H9 (cell line): ENCODE data around the gene RBM45. TPM values are rescaled to one million over a fixed set of nuclear protein-coding genes. Genes with fewer than 3 reads are reported as not detected.

ENCODE experiments used
- DNase-seq: peaks from one replicate; pipeline ENCODE4 v3.0.0-alpha.2; 2017
- H2AFZ ChIP-seq: one replicate; pipeline ENCODE4 v1.6.1; 2013; ENCODE audit warnings: mild to moderate bottlenecking, low read length, control low read depth, moderate library complexity
- H2AK5ac ChIP-seq: 2 replicates; pipeline ENCODE4 v1.6.1; 2013; ENCODE audit warnings: low read length, control low read depth, mixed read lengths; ENCODE audit not compliant: insufficient read length
- H2BK120ac ChIP-seq: one replicate; pipeline ENCODE4 v1.6.1; 2013; ENCODE audit warnings: low read depth, mild to moderate bottlenecking, low read length, control low read depth, inconsistent platforms; ENCODE audit not compliant: poor library complexity, severe bottlenecking
- H2BK12ac ChIP-seq: 2 replicates; pipeline ENCODE4 v1.6.1; 2013; ENCODE audit warnings: low read length, control low read depth, mixed read lengths, low read depth; ENCODE audit not compliant: insufficient read length
- H2BK15ac ChIP-seq: 2 replicates; pipeline ENCODE4 v1.6.1; 2013; ENCODE audit warnings: low read depth, low read length, control low read depth
- H2BK20ac ChIP-seq: one replicate; pipeline ENCODE4 v1.6.1; 2013; ENCODE audit warnings: low read depth, mild to moderate bottlenecking, low read length, control low read depth, inconsistent platforms; ENCODE audit not compliant: poor library complexity, severe bottlenecking
- H2BK5ac ChIP-seq: 2 replicates; pipeline ENCODE4 v1.6.1; 2013; ENCODE audit warnings: low read length, control low read depth, mixed read lengths; ENCODE audit not compliant: insufficient read length
- H3K14ac ChIP-seq: 2 replicates; pipeline ENCODE4 v1.6.1; 2013; ENCODE audit warnings: low read length, control low read depth; ENCODE audit not compliant: insufficient read depth
- H3K18ac ChIP-seq: 2 replicates; pipeline ENCODE4 v1.6.1; 2013; ENCODE audit warnings: low read depth, mild to moderate bottlenecking, mixed read lengths, low read length, control low read depth; ENCODE audit not compliant: insufficient read length
- H3K23ac ChIP-seq: 2 replicates; pipeline ENCODE4 v1.6.1; 2013; ENCODE audit warnings: low read length, control low read depth, mixed read lengths, low read depth; ENCODE audit not compliant: insufficient read length
- H3K23me2 ChIP-seq: 2 replicates; pipeline ENCODE4 v1.6.1; 2013; ENCODE audit warnings: low read depth, mild to moderate bottlenecking, mixed read lengths, low read length, control low read depth; ENCODE audit not compliant: insufficient read length, poor library complexity, severe bottlenecking
- H3K27ac ChIP-seq: 2 replicates; pipeline ENCODE4 v1.5.1; 2013; ENCODE audit warnings: low read length, control low read depth, mixed read lengths, low read depth; ENCODE audit not compliant: insufficient read length
- H3K27me3 ChIP-seq: 2 replicates; pipeline ENCODE4 v1.6.1; 2013; ENCODE audit warnings: low read length, control low read depth, inconsistent platforms; ENCODE audit not compliant: insufficient read depth
- H3K4ac ChIP-seq: 2 replicates; pipeline ENCODE4 v1.6.1; 2013; ENCODE audit warnings: low read depth, mild to moderate bottlenecking, control low read depth, inconsistent platforms, low read length, moderate library complexity
- H3K4me1 ChIP-seq: 2 replicates; pipeline ENCODE4 v1.6.1; 2013; ENCODE audit warnings: low read length, control low read depth, inconsistent platforms; ENCODE audit not compliant: insufficient read depth
- H3K4me2 ChIP-seq: 2 replicates; pipeline ENCODE4 v1.6.1; 2013; ENCODE audit warnings: low read length, control low read depth, mixed read lengths; ENCODE audit not compliant: insufficient read length, insufficient read depth
- H3K56ac ChIP-seq: 2 replicates; pipeline ENCODE4 v1.6.1; 2013; ENCODE audit warnings: low read depth, mild to moderate bottlenecking, mixed read lengths, low read length, control low read depth; ENCODE audit not compliant: insufficient read length
- H3K79me1 ChIP-seq: 2 replicates; pipeline ENCODE4 v1.6.1; 2013; ENCODE audit warnings: low read depth, mild to moderate bottlenecking, moderate library complexity, low read length, control low read depth, inconsistent platforms; ENCODE audit not compliant: insufficient read depth, poor library complexity, severe bottlenecking
- H3K79me2 ChIP-seq: 2 replicates; pipeline ENCODE4 v1.6.1; 2013; ENCODE audit warnings: low read length, control low read depth, inconsistent platforms; ENCODE audit not compliant: insufficient read depth
- H3K9ac ChIP-seq: 2 replicates; pipeline ENCODE4 v1.6.1; 2013; ENCODE audit warnings: low read length, control low read depth, mixed read lengths; ENCODE audit not compliant: insufficient read length; ENCODE audit errors: extremely low read depth
- H3K9me3 ChIP-seq: one replicate; pipeline ENCODE4 v1.6.1; 2013; ENCODE audit warnings: low read depth, low read length, inconsistent platforms; ENCODE audit not compliant: control insufficient read depth
- H3T11ph ChIP-seq: one replicate; pipeline ENCODE4 v1.6.1; 2013; ENCODE audit warnings: mild to moderate bottlenecking, low read length, control low read depth, inconsistent platforms
- H4K20me1 ChIP-seq: one replicate; pipeline ENCODE4 v1.6.1; 2013; ENCODE audit not compliant: control insufficient read depth, insufficient read length, insufficient read depth
- H4K5ac ChIP-seq: 2 replicates; pipeline ENCODE4 v1.6.1; 2013; ENCODE audit warnings: low read depth, mild to moderate bottlenecking, mixed read lengths, low read length, control low read depth; ENCODE audit not compliant: insufficient read length
- H4K8ac ChIP-seq: replicated peaks from 2 replicates; pipeline ENCODE4 v1.6.1; 2013; ENCODE audit warnings: low read length, control low read depth, mixed read lengths, low read depth; ENCODE audit not compliant: insufficient read length
- H4K91ac ChIP-seq: 2 replicates; pipeline ENCODE4 v1.6.1; 2013; ENCODE audit warnings: low read depth, mild to moderate bottlenecking, moderate library complexity, mixed read lengths, low read length, control low read depth; ENCODE audit not compliant: insufficient read length
- H3K27ac Mint-ChIP-seq, 3 experiments: 2 replicates in 2 of 3; 3 replicates in 1 of 3; pipeline ENCODE4 v1.8.0; 2020 to 2021; ENCODE audit warnings: mixed read lengths in 3 of 3, mild to moderate bottlenecking in 1 of 3, moderate library complexity in 1 of 3
- H3K27me3 Mint-ChIP-seq: 2 replicates; pipeline ENCODE4 v1.8.0; 2021; ENCODE audit warnings: low read depth, mild to moderate bottlenecking, moderate library complexity, mixed read lengths
- H3K36me3 Mint-ChIP-seq, 3 experiments: 2 replicates in 2 of 3; 3 replicates in 1 of 3; pipeline ENCODE4 v1.8.0; 2020 to 2021; ENCODE audit warnings: low read depth in 3 of 3, mixed read lengths in 3 of 3; ENCODE audit not compliant: insufficient read depth in 1 of 3
- H3K4me1 Mint-ChIP-seq, 2 experiments: 2 replicates each; pipeline ENCODE4 v1.8.0; 2020; ENCODE audit warnings: mixed read lengths in 2 of 2
- H3K4me3 Mint-ChIP-seq, 2 experiments: 2 replicates in 1 of 2; 3 replicates in 1 of 2; pipeline ENCODE4 v1.8.0; 2020 to 2021; ENCODE audit warnings: mild to moderate bottlenecking in 2 of 2, mixed read lengths in 2 of 2, moderate library complexity in 1 of 2
- H3K9me3 Mint-ChIP-seq, 2 experiments: 2 replicates in 1 of 2; 3 replicates in 1 of 2; pipeline ENCODE4 v1.8.0; 2020; ENCODE audit warnings: mild to moderate bottlenecking in 2 of 2, mixed read lengths in 2 of 2, moderate library complexity in 1 of 2
- WGBS: extraction: QIAGEN DNeasy Blood & Tissue Kit; methylation state at CpG from one replicate; pipeline ENCODE4 v1.1.7; 2013; ENCODE audit warnings: missing lambda C conversion rate, low lambda C conversion rate, mixed read lengths; ENCODE audit not compliant: insufficient read length; ENCODE audit errors: extremely low coverage; 5-methylcytosine and 5-hydroxymethylcytosine counted together
- total RNA-seq: library from RNA; stranded (reverse); gene quantifications from 2 replicates; pipeline ENCODE4 v1.2.1, GENCODE V29; 2021
- TF ChIP-seq, protein P1 (sequence below): fragments of 200-600 bp; sonication (generic); conservative IDR thresholded peaks from 3 replicates; pipeline ENCODE4 v1.8.0; 2021; ENCODE audit warnings: antibody characterized with exemption, mild to moderate bottlenecking

Gene RBM45
- total RNA-seq, 1 experiment from 2014 or later = 13.9 TPM

GRCh38 chr2:178163395-178163794 is 51.2 kb downstream of the RBM45 start:
- Histone ChIP-seq H3T11ph (no peak overlapping the region), H3K4me1 (no peaks in the 10 kb centered on the region), H4K8ac (no peak overlapping the region), H4K20me1 (no peaks in the 10 kb centered on the region), H3K14ac (no peak overlapping the region), H4K91ac (no peak overlapping the region), H4K5ac (no peak overlapping the region), H3K18ac (no peak overlapping the region), H2AFZ (no peak overlapping the region), H2BK12ac (no peak overlapping the region), H3K56ac (no peak overlapping the region), H3K4me2 (no peak overlapping the region), H2AK5ac (no peak overlapping the region), H3K27me3 (no peaks in the 10 kb centered on the region), H2BK5ac (no peak overlapping the region), H3K9ac (no peak overlapping the region), H2BK15ac (no peak overlapping the region), H3K23ac (no peak overlapping the region), H3K27ac (no peak overlapping the region), H3K9me3 (no peaks in the 10 kb centered on the region), H3K79me2 (no peaks in the 10 kb centered on the region), H3K79me1 (no peaks in the 10 kb centered on the region), H3K4ac (no peak overlapping the region), H2BK20ac (no peak overlapping the region), H2BK120ac (no peak overlapping the region), H3K23me2 (no peaks in the 10 kb centered on the region)
- Mint-ChIP-seq H3K4me3 (no peak overlapping the region), H3K27ac (no peak overlapping the region), H3K36me3 (no peaks in the 10 kb centered on the region), H3K9me3 (no peaks in the 10 kb centered on the region), H3K4me1 (peaks cover 0 to 2% of the 10 kb centered on the region in 2 experiments; a peak in 1 of 4 replicates), H3K27me3 (no peaks in the 10 kb centered on the region)
- no peak for DNase-seq
- TF ChIP-seq, protein P1, sequence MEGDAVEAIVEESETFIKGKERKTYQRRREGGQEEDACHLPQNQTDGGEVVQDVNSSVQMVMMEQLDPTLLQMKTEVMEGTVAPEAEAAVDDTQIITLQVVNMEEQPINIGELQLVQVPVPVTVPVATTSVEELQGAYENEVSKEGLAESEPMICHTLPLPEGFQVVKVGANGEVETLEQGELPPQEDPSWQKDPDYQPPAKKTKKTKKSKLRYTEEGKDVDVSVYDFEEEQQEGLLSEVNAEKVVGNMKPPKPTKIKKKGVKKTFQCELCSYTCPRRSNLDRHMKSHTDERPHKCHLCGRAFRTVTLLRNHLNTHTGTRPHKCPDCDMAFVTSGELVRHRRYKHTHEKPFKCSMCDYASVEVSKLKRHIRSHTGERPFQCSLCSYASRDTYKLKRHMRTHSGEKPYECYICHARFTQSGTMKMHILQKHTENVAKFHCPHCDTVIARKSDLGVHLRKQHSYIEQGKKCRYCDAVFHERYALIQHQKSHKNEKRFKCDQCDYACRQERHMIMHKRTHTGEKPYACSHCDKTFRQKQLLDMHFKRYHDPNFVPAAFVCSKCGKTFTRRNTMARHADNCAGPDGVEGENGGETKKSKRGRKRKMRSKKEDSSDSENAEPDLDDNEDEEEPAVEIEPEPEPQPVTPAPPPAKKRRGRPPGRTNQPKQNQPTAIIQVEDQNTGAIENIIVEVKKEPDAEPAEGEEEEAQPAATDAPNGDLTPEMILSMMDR = no peak
- no CpG with 5 or more reads among the region's 4 CpGs for WGBS
